WTC11 (cell line): ENCODE results near the gene AZIN2. TPM values are rescaled to one million over a fixed set of nuclear protein-coding genes. Genes with fewer than 3 reads are reported as not detected.
"Not testable (repeated sequence)": the region's sequence is repeated elsewhere in the genome, so short reads cannot be mapped to it uniquely, and the experiment has no call there.

Source experiments
- ATAC-seq: fragments of 200-7000 bp; cut with Tn5 transposase; 2 replicates; pipeline ENCODE4 v1.10.0; 2021; ENCODE audit warnings: mild to moderate bottlenecking, moderate library complexity
- CTCF ChIA-PET: fragments of 300-600 bp; sonication (Branson Sonifier 250); formaldehyde crosslinking; loops from one replicate; lab custom pipeline; 2021; ENCODE audit warnings: antibody characterized with exemption; lab: Charles Lee
- POLR2A ChIA-PET: fragments of 350-600 bp; sonication (Branson Sonifier 250); formaldehyde crosslinking; loops from one replicate; lab custom pipeline; 2021; ENCODE audit warnings: antibody characterized with exemption; lab: Charles Lee
- DNase-seq: peaks from one replicate; pipeline ENCODE4 v3.0.0; 2021; ENCODE audit warnings: low spot score
- H3K27ac Mint-ChIP-seq: 2 replicates; pipeline ENCODE4 v1.8.0; 2021; ENCODE audit warnings: mixed read lengths
- H3K27me3 Mint-ChIP-seq: 2 replicates; pipeline ENCODE4 v1.8.0; 2021; ENCODE audit warnings: low read depth, mild to moderate bottlenecking, moderate library complexity, mixed read lengths
- H3K36me3 Mint-ChIP-seq: 2 replicates; pipeline ENCODE4 v1.8.0; 2021; ENCODE audit warnings: mixed read lengths
- H3K4me1 Mint-ChIP-seq: 2 replicates; pipeline ENCODE4 v1.8.0; 2022; ENCODE audit warnings: mixed read lengths
- H3K4me3 Mint-ChIP-seq: 2 replicates; pipeline ENCODE4 v1.8.0; 2021; ENCODE audit warnings: mild to moderate bottlenecking, moderate library complexity, mixed read lengths
- H3K9me3 Mint-ChIP-seq: 2 replicates; pipeline ENCODE4 v1.8.0; 2021; ENCODE audit warnings: mixed read lengths
- ATF6 ChIP-seq: sonication (generic); formaldehyde crosslinking; IDR thresholded peaks from 2 replicates; pipeline ENCODE4 v1.8.1; 2023; ENCODE audit warnings: mild to moderate bottlenecking, missing genetic modification reagents
- CREB1 ChIP-seq: sonication (generic); formaldehyde crosslinking; IDR thresholded peaks from 2 replicates; pipeline ENCODE4 v1.8.0; 2023; ENCODE audit warnings: mild to moderate bottlenecking, missing genetic modification reagents
- E2F1 ChIP-seq: sonication (generic); formaldehyde crosslinking; IDR thresholded peaks from 2 replicates; pipeline ENCODE4 v1.8.0; 2022; ENCODE audit warnings: mild to moderate bottlenecking, missing genetic modification reagents
- JUN ChIP-seq: sonication (generic); formaldehyde crosslinking; IDR thresholded peaks from 2 replicates; pipeline ENCODE4 v1.8.0; 2023; ENCODE audit warnings: mild to moderate bottlenecking, missing genetic modification reagents
- MAX ChIP-seq: sonication (generic); formaldehyde crosslinking; IDR thresholded peaks from 2 replicates; pipeline ENCODE4 v1.8.0; 2022; ENCODE audit warnings: mild to moderate bottlenecking, missing genetic modification reagents
- MXD4 ChIP-seq: fragments of 250-450 bp; sonication (Bioruptor Pico); IDR thresholded peaks from 2 replicates; pipeline ENCODE4 v1.8.0; 2021; ENCODE audit warnings: mild to moderate bottlenecking, moderate library complexity, borderline replicate concordance
- NFE2L1 ChIP-seq: sonication (generic); formaldehyde crosslinking; IDR thresholded peaks from 2 replicates; pipeline ENCODE4 v1.8.1; 2023; ENCODE audit warnings: missing genetic modification reagents
- OVOL2 ChIP-seq: fragments of 250-450 bp; sonication (Bioruptor Pico); IDR thresholded peaks from 2 replicates; pipeline ENCODE4 v1.9.0; 2021; ENCODE audit warnings: mild to moderate bottlenecking, borderline replicate concordance
- TCF7 ChIP-seq: sonication (generic); formaldehyde crosslinking; IDR thresholded peaks from 2 replicates; pipeline ENCODE4 v1.8.0; 2022; ENCODE audit warnings: mild to moderate bottlenecking, low read depth, missing genetic modification reagents, moderate library complexity
- ZMAT4 ChIP-seq: fragments of 250-450 bp; sonication (Bioruptor Pico); IDR thresholded peaks from 2 replicates; pipeline ENCODE4 v1.9.0; 2021; ENCODE audit warnings: mild to moderate bottlenecking
- ZNF423 ChIP-seq: fragments of 250-450 bp; sonication (Bioruptor Pico); IDR thresholded peaks from 2 replicates; pipeline ENCODE4 v2.1.2; 2022; ENCODE audit warnings: mild to moderate bottlenecking, moderate library complexity
- total RNA-seq: library from RNA; stranded (reverse); gene quantifications from 3 replicates; pipeline ENCODE4 v1.2.3, GENCODE V29; 2021
- TF ChIP-seq, protein P1 (sequence below): sonication (generic); formaldehyde crosslinking; IDR thresholded peaks from 2 replicates; pipeline ENCODE4 v1.8.1; 2023; ENCODE audit warnings: mild to moderate bottlenecking, missing genetic modification reagents, borderline replicate concordance
- TF ChIP-seq, protein P2 (sequence below): sonication (generic); formaldehyde crosslinking; IDR thresholded peaks from 2 replicates; pipeline ENCODE4 v1.8.1; 2022; ENCODE audit warnings: missing genetic modification reagents, borderline replicate concordance
- TF ChIP-seq, protein P3 (sequence below): fragments of 250-450 bp; sonication (Bioruptor Pico); IDR thresholded peaks from 2 replicates; pipeline ENCODE4 v1.8.0; 2021; ENCODE audit warnings: mild to moderate bottlenecking

Gene AZIN2
- total RNA-seq, 1 experiment from 2014 or later, result 1.7 TPM

DNA sequence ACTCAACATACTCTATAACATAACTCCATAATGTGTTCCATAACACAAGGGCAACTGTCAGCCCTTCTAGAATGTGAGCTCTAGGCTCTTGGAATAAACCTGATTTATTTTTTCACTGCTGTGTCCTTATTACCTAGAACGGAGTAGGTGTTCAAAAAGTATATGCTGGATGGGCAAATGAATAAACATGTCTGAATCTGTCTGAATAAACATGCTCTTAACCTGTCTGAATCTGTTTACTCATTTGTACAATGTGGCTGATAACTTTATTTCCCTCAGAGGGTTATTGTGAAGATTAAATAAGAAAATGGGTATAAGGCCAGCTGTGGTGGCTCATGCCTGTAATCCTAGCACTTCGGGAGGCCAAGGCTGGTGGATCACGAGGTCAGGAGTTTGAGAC lies 42.3 kb downstream of the AZIN2 start (continued):
- TF ChIP-seq, protein P1, sequence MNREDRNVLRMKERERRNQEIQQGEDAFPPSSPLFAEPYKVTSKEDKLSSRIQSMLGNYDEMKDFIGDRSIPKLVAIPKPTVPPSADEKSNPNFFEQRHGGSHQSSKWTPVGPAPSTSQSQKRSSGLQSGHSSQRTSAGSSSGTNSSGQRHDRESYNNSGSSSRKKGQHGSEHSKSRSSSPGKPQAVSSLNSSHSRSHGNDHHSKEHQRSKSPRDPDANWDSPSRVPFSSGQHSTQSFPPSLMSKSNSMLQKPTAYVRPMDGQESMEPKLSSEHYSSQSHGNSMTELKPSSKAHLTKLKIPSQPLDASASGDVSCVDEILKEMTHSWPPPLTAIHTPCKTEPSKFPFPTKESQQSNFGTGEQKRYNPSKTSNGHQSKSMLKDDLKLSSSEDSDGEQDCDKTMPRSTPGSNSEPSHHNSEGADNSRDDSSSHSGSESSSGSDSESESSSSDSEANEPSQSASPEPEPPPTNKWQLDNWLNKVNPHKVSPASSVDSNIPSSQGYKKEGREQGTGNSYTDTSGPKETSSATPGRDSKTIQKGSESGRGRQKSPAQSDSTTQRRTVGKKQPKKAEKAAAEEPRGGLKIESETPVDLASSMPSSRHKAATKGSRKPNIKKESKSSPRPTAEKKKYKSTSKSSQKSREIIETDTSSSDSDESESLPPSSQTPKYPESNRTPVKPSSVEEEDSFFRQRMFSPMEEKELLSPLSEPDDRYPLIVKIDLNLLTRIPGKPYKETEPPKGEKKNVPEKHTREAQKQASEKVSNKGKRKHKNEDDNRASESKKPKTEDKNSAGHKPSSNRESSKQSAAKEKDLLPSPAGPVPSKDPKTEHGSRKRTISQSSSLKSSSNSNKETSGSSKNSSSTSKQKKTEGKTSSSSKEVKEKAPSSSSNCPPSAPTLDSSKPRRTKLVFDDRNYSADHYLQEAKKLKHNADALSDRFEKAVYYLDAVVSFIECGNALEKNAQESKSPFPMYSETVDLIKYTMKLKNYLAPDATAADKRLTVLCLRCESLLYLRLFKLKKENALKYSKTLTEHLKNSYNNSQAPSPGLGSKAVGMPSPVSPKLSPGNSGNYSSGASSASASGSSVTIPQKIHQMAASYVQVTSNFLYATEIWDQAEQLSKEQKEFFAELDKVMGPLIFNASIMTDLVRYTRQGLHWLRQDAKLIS (CRISPR knock-in tag), result no peak

- H3K9me3 Mint-ChIP-seq, H3K4me3 Mint-ChIP-seq, H3K36me3 Mint-ChIP-seq, H3K27ac Mint-ChIP-seq, POLR2A ChIA-PET, DNase-seq, ATAC-seq: not testable (repeated sequence)
- CTCF ChIA-PET, result interaction anchor here (8.1 kb wide), 1 partner anchor 15 kb away, joined by 117 read pairs; no protein-coding TSS in a partner anchor
- peaks cover 51% of the 10 kb centered on the region for H3K27me3 Mint-ChIP-seq
- peaks cover 19% of the 10 kb centered on the region for H3K4me1 Mint-ChIP-seq
These were observed 43.7 kb downstream of the AZIN2 start for GRCh38 chr1:33124647-33125046.

DNA sequence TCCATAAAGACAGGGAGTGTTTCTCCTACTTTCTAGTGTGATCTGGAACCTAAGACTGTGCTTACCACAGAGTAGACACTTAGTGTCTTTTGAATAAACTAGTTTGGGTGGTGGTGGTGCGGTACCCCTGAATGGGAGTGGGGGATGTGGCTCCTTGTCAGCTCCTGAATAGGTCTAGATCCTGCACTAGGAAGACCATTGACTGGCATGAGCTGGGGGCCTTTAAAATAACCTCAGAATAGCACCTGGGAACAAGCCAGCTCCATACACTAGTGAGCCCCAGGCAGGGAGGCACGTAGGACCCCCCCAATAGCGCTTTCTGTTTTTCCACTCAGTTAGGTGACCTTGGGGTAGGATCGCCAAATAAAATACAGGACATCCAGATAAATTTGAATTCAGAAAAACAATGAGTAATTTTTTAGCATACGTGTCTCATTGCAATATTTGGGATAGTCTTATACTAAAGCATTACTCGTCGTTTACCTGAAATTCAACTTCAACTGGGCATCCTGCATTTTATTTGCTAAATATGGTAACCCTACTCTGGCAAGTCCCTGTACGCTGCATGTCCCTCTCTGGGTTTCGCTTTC lies 45.6 kb downstream of the AZIN2 start:
- ATAC-seq (no peak), DNase-seq (no peak)
- TF ChIP-seq ZNF423 (CRISPR knock-in tag), result no peak
- no peak for TF ChIP-seq MXD4 (CRISPR knock-in tag)
- TF ChIP-seq ZMAT4 (CRISPR knock-in tag), result no peak
- TF ChIP-seq, protein P2, sequence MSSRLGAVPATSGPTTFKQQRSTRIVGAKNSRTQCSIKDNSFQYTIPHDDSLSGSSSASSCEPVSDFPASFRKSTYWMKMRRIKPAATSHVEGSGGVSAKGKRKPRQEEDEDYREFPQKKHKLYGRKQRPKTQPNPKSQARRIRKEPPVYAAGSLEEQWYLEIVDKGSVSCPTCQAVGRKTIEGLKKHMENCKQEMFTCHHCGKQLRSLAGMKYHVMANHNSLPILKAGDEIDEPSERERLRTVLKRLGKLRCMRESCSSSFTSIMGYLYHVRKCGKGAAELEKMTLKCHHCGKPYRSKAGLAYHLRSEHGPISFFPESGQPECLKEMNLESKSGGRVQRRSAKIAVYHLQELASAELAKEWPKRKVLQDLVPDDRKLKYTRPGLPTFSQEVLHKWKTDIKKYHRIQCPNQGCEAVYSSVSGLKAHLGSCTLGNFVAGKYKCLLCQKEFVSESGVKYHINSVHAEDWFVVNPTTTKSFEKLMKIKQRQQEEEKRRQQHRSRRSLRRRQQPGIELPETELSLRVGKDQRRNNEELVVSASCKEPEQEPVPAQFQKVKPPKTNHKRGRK (CRISPR knock-in tag), result no peak
- TF ChIP-seq ATF6, result no peak
- TF ChIP-seq TCF7 (CRISPR knock-in tag), result no peak
- no peak for TF ChIP-seq OVOL2
- no peak for TF ChIP-seq JUN
- no peak for TF ChIP-seq MAX (CRISPR knock-in tag)
- TF ChIP-seq E2F1 (CRISPR knock-in tag), result no peak
- no peak for TF ChIP-seq NFE2L1 (CRISPR knock-in tag)
- TF ChIP-seq, protein P3, sequence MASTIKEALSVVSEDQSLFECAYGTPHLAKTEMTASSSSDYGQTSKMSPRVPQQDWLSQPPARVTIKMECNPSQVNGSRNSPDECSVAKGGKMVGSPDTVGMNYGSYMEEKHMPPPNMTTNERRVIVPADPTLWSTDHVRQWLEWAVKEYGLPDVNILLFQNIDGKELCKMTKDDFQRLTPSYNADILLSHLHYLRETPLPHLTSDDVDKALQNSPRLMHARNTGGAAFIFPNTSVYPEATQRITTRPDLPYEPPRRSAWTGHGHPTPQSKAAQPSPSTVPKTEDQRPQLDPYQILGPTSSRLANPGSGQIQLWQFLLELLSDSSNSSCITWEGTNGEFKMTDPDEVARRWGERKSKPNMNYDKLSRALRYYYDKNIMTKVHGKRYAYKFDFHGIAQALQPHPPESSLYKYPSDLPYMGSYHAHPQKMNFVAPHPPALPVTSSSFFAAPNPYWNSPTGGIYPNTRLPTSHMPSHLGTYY (CRISPR knock-in tag), result no peak
- no peak for TF ChIP-seq CREB1 (CRISPR knock-in tag)
- H3K9me3 Mint-ChIP-seq, result peaks cover 8% of the 10 kb centered on the region
- H3K4me3 Mint-ChIP-seq, result peak overlapping the region; percentile 79
- ChIA-PET POLR2A (no interaction called here), CTCF (interaction anchor here (0.6 to 8.1 kb wide), 37 partner anchors 11 to 507 kb away, joined by 3 to 117 read pairs (median 5); partner anchors contain the start of genes AZIN2, HPCA and TRIM62)
- H3K27me3 Mint-ChIP-seq, result peaks cover 43% of the 10 kb centered on the region
- H3K27ac Mint-ChIP-seq, result peak overlapping the region; percentile 28; the same call in 1 of the 2 replicates
- H3K36me3 Mint-ChIP-seq, result peaks cover 7% of the 10 kb centered on the region; the same call in 1 of the 2 replicates
- H3K4me1 Mint-ChIP-seq, result peaks cover 19% of the 10 kb centered on the region
